HG02678 (cell line): ENCODE measurements around the gene SLC35A3.
"Not testable (repeated sequence)": the region's sequence is repeated elsewhere in the genome, so short reads cannot be mapped to it uniquely, and the experiment has no call there.

Source experiments
- ATAC-seq: cut with Tn5 transposase; IDR thresholded peaks from one replicate; pipeline ENCODE4 v1.9.1; 2021; ENCODE audit warnings: mild to moderate bottlenecking, moderate library complexity; ENCODE audit not compliant: unreplicated experiment

SLC35A3 gene

DNA sequence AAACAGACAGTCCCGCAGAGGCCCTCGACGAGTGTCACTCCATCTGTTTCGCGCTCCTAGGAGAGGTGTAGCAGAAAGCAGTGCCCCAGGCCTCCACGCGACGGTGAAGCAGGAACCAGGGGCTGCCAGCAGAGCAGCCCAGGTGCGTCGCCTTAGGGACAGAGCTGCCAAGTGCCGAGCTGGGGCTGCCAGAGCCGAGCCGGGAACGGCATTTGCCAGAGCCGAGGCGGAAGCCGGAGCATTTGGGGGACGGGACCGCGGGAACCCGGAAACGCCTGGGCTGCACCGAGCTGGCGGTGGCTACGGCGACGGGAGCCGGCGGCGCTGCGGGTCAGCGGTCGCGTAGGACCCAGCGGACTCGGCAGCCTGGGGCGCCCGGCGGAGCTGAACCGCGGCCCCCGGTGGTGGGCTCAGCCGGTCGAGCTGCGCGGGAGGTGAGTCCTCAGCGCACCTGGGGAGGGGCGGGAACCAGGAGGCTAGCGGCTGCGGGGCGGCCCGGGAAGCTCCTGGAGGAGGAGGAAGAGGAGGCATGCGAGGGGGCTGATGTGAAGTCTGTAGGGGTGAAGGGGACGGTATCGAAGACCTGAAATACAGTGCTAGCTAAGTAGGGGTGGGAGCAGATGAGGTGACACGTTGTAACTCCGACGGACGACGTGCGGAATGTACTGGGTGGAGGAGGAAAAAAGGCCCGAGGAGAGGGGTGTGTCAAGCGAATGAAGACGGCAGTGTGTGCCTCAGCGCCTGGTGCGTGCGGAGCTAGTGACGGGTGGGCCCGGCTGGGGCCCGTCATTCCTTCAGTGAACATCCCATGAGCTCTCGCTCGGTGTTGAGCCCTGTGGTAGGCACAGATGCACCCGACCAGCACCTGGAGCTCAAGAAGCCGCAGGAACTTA lies at the start of gene SLC35A3:
Gene SLC35A3 (plus strand): TSS at position 268 of the 893 bp plus-strand sequence. CDS start 23,559 bp downstream, outside the sequence.
- ATAC-seq, result peak; percentile 89

DNA sequence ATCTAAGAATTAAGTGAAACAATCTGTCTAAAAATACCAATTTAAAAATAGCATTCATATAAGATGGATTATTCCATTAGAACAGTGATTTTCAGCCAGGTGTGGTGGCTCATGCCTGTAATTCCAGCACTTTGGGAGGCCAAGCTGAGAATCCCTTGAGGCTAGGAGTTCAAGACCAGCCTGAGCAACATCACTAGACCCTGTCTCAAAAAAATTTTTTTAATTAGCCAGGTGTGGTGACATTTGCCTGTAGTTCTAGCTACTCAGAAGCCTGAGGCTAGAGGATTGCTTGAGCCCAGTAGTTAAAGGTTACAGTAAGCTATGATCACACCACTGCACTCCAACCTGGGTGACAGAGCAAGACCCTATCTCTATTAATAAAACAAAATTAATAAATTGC lies 35.0 kb upstream of the SLC35A3 start:
- no peak for ATAC-seq

DNA sequence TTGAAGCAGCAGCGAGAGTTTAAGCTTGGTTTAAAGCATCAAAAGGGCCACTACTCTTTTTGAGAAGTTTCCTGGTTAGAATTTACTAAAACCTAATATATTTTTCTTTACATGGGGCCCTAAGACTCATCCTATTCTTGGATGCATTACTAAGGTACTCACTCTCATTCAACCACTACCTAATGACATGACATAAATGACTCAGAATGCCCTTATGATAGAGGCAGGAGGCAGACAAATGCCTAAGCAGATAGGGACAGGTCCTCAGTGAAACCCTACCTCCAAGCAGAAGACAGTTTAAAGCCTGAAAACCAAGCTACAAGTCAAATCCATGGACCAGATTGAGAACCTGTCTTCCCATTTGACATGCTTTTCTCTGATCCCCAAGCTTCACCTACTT lies 34.3 kb upstream of the SLC35A3 start:
- ATAC-seq, result no peak

DNA sequence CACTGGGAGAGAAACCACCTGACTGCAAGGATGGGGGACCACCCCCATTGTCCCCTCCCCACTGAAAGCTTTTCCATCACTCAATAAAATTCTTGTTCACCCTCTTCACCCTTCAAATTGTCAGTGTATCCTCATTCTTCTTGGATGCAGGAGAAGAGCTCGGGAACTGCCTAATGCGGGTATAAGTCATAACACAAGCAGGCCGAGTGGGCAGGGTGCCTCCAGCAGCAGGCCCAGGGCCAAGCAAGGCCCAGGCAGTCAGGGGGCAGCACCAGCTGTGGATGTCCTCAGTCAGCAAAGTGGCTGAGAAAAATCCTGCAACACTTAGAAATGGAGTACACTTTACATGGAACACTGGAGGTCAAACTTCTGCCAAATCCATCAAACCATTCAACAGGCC lies 33.7 kb upstream of the SLC35A3 start:
- ATAC-seq, result no peak

DNA sequence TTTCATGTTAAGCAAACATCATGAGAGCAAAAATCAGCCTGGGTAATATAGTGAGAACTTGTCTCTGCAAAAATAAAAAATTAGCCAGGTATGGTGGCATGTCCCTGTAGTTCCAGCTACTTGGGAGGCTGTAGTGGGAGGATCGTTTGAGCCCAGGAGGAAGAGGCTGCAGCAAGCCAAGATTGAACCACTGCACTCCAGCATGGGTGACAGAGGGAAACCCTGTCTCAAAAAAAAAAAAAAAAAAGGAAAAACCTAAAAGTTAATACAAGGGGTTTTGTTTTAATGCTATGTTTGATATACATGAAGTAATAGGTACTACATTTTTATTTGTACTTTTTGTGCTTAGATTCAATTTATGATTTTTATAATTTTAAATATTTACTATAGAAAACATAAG lies 27.1 kb upstream of the SLC35A3 start:
- ATAC-seq, result no peak

DNA sequence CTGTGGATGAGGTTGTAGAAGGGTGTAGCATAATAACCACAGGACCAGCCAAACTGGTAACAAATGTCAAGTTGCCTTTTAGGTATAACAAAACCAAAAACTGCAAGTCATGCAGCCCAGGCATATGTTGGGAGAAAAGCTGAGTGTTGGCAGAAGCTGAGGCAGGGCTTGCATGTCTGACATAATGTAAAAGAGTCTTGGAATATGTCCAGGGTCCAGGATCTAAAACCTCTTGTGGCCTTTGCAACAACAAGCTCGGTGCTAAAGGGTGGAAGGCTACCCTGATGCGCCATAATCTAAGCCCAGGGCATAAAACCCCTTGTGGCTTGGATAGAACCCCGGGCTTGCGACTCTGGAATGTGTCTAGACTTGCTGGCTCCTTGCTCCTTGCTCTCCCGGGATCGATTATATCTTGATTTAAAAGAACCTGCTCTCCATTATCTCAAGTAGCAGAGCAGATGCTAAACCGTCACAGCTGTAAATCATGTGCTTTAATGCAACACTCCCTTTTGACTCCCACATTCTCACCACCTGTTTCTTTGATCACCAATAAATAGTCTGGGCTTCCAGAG lies 26.5 kb upstream of the SLC35A3 start:
- no peak for ATAC-seq

DNA sequence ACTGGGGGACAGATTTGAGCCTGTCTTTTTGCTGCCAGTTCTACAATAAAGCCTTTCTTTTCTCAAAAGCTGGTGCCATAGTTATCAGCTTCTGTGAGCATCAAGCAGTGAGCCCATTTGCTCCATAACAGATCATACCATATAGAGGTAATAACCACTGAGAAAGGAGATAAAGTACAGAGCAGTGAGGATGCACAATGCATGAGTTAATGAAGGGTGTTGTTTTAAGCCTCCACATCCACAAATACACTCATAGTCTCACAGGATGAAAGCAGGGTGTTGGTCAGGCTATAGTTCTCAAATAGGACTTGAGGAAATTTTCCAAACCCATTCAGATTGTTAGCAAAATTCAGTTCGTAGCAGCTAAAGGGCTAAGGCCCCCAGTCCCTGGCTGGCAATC lies 25.6 kb upstream of the SLC35A3 start:
- no peak for ATAC-seq

DNA sequence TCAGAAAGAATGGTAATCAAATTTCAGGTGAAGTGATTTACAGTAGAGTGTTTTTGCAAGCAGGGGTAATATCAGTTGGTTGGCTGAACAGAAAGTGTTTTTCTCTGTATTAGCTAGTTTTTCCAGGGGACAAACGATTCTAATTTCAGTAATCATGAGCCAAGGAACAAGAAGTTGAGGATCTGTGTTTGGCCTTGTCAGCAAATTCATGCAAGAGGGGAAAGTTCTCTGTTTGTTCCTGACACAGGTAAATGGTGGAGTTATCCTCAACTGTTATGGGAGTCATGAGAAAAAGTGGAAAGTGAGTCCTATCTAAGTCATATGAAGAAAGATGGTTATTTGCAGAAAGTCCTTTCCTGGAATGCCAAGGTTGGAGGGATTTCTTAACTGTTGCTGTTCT lies 24.6 kb upstream of the SLC35A3 start:
- no peak for ATAC-seq

DNA sequence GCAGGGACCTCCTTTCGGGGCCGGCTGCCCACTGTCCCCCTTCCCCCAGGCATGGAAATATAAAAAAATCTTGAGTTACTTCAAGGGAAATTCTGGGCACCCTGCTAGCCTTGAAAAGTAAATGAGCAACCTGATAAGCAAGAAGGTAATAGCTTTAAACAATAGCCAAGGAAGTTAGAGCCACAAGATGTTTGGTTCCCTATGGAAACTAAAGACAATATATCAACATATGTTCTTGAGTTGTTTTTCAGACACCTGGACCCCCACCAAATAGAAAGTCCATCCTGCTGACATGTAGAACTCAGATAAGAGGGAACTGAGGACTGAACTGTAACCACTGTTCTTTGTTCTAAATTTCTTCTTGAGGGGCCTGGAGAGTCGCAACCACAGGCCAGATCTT lies 19.3 kb upstream of the SLC35A3 start:
- no peak for ATAC-seq

DNA sequence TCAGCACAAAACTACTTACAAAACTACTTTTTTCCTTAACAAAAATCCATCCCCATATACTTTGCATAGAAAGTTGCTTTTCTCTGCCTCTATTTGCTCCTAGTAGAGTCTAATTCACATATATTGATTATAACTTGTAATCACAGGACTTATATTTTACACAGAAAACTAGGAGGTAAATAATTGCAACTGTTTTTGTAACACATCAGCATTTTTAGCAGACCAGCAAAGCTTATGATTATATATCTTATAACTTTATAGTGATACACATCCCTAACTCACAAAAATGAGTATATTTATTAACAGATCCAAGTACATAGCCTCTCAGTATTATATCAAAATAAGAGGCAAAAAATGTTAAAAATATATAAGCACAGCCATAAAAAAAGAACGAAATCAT lies 17.3 kb upstream of the SLC35A3 start:
- ATAC-seq, result no peak

DNA sequence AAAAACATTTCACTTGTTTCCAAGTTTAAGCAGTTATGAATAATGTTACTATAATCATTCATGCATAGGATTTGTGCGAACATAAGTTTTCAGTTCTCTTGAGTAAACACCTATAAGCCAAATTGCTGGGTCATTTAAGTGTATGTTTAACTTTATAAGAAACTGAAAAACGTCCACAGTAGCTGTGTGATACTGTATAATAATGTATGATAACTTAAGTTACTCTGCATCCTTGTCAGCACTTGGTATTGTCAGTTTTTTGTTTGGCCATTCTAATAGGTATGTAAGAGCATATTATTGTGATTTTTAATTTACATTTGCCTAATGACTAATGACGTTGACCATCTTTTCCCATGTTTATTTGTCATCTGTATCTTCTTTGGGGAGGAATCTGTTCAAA lies 14.4 kb upstream of the SLC35A3 start:
- no peak for ATAC-seq

DNA sequence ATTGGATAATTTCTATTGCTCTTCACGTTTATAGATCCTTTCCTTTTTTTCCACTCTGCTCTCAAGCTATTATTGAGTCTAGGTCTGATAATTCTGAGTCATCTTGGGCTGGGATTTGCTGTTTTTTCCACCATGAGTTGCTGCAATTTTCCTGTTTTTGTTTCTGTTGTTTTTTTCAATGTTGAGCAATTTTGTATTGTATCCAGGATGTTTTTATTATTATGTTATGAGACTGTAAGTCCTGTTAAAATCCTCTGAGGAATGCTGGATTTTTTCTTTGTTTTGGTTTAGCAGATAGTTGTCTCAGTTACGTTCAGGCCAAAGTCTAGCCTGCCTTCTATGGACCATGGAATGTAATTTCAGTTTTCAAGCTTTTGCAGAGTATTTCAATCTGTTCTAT lies 13.0 kb upstream of the SLC35A3 start:
- no peak for ATAC-seq

DNA sequence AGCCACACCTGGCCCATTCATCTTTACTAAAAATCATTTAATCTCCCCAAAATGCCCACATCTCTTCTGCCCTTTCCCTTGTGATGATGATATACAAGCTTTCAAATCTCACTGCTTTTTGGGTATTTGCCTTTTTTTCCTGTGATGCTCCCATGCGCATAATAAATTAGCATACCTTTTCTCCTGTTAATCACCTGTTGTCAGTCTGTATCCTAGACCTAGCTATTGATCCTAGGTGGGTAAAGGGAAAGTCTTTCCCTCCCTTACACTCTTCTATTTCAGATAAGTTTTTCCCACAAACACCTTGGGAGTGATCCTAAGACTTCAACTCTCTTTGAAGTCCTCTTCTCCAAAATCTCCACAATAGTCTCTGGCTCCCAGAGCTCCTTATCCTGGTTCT lies 12.0 kb upstream of the SLC35A3 start:
- no peak for ATAC-seq

DNA sequence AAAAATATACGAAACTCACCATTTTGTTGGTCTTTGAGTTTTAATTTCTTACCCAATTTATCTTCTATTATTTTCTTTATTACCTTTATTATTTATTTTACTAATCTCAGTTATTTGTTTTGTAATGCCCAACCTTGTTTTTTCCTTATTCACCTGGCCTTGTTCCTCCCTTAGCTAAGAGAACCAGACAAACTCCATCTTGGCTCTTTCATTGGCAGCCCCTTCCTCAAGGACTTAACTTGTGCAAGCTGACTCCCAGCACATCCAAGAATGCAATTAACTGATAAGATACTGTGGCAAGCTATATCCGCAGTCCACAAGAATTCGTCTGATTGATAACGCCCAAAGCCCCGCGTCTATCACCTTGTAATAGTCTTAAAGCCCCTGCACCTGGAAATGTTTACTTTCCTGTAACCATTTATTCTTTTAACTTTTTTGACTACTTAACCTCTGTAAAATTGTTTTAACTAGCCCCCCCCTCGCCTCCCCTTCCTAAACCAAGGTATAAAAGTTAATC lies 10.5 kb upstream of the SLC35A3 start:
- ATAC-seq, result not testable (repeated sequence)

DNA sequence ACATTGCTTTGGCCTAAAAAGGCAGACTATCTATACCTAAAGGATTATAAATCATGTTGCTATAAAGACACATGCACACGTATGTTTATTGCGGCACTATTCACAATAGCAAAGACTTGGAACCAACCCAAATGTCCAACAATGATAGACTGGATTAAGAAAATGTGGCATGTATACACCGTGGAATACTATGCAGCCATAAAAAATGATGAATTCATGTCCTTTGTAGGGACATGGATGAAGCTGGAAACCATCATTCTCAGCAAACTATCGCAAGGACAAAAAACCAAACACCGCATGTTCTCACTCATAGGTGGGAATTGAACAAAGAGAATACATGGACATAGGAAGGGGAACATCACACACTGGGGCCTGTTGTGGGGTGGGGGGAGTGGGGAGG lies 9.5 kb upstream of the SLC35A3 start:
- not testable (repeated sequence) for ATAC-seq

DNA sequence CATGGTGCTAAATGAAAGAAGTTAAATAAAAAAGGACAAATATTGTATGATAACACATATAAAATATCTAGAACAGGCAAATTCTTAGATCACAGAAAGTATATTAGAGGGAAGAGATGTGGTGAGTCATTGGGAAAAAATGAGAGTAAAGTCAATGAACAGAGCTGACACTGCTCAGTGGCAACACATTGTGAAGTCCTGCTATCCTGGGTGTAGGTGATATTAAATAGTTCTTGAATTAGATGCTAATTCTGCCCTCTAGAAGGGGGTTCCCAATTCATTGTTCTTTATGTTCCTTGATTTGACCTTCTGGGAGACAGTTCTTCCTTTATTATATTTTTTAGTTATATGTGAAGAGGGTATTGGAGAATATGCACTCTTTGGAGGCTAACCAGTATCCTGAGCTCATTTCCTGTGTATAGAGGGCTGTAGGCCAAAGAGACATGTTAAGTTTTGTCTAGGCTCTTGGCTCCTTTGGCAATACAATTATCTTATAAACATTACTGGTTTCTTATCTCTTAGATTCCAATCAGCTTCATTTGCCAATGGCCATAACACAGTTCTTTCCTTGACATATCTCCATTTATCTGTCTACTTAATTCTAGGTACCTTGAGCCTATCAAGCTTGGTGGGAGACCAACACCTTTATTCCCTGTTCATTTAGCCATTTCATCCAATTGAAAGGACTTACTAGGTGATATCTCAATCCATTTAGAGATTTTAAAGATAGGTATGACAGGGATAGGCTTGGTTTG lies 6.6 kb upstream of the SLC35A3 start:
- ATAC-seq, result no peak

DNA sequence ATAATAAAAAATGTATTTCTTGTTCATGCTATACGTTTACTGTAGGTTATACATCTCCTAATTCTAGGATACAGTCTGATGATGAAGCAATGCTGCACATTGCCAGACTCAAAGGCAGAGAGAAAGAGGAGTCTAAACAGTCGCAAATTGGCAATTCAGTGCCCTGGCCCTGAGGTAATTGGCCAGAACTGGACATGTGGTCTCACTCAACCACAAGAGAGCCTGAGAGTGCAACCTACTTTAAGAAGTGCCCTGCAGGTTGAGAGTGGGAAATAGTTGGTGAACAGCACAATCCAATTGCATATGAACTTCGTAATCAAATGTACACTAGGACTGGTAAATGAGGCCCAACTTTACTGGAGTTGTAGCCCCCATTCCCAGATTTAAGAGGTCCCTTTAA lies 5.0 kb upstream of the SLC35A3 start:
- no peak for ATAC-seq

DNA sequence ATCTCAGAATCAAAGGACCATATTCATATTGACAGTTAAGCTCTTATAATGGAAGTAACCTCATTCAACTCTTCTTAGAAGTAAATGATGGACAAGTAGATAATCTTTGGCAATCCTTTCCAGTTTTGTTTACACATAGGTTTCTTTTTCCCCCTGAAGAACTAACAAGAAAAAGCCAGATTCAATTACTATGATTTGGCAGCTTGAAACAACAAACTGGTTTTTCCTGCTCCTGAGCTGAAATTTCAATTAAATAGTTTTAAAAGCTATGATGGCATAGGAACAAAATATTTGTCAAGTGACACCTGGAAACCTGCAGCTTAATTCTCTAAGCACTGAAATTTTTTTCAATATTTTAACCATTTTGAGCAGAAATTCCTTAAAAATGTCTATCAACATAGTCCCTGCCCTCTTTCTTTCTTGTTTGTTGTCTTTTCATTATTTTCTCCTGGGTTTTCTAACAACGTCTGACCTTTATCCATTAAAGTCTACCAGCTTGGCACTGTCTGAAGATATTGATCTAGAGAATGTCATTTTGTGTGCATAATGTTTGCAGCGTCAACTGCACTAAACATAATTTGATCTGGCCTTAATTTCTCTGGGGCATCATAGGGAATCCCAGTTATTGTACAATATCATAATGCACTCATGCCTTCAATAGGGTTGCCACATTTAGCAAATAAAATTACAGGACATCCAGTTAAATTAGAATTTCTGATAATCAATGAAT lies 4.0 kb upstream of the SLC35A3 start:
- no peak for ATAC-seq

DNA sequence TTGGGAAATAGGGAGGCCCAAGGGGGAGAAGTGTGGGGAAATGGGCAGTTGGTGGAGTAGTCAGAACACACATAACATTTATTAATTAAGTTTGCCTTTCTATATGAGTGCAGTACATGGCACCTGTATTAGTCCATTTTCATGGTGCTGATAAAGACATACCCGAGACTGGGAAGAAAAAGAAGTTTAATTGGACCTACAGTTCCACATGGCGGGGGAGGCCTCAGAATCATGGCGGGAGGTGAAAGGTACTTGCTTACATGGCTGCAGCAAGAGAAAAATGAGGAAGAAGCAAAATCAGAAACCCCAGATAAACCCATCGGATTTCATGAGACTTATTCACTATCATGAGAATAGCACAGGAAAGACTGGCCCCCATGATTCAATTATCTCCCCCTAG lies 1.6 kb upstream of the SLC35A3 start:
- no peak for ATAC-seq

DNA sequence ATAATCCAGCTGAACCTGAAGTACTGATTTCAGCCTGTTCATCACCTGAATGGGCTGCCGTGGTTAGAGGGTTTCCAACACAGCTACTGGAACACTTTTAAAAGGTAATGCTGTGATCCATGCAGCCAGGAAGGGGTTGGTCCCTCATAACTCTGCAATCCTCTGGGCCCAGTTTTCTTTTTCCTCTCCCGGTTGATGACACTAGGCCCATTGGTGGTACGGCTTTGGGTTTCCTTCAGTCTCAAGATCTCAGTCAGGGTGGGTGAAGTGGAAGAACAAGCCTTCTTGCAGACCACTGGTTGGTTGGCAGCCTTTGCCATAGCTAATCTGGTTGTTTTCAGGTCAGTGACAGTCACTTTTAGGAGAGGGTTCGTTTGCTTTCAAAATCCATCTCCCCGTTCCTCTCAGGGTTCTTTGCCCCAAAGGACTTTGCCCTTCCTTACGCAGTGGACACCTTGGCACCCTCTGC lies 502 bp upstream of the SLC35A3 start:
- no peak for ATAC-seq

DNA sequence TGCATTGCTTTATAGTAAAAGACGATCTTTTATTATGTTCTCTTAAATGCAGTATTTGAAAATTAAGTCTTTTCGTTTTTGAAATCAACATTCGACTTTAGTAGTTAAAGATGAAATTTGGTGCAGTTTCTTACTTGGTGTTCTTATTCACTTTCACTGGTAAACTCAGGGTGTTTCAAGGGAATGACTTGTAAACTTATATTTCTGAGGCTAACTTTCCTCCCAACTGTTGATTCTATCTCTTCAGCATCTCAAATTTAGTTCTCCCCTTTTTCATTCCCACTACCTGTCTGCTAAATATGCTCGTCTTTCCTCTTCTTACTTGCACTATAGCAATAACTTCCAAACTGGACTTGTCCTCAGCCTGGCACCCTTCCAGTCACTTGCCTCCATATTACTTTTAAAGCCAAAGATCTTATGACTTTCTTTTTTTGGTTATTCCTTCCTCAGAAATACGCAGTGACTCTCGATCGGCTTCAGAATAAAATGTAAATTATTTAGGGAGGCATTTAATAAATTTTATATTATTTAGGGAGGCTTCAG lies 988 bp downstream of the SLC35A3 start:
- no peak for ATAC-seq
